HFF-Myc (cell line): ENCODE measurements around the gene DDX55.
"Not testable (repeated sequence)": the region's sequence is repeated elsewhere in the genome, so short reads cannot be mapped to it uniquely, and the experiment has no call there.

Experiments
- DNase-seq: peaks from one replicate; pipeline ENCODE4 v3.0.0-alpha.2; 2011; ENCODE audit warnings: low read depth; ENCODE audit errors: extremely low read depth
- H3K4me3 ChIP-seq: replicated peaks from 2 replicates; pipeline ENCODE4 v1.5.1; 2011; ENCODE audit warnings: low read depth, mild to moderate bottlenecking, control low read depth, low read length
- TF ChIP-seq, protein P1 (sequence below): IDR thresholded peaks from 2 replicates; pipeline ENCODE4 v1.5.1; 2012; ENCODE audit warnings: mild to moderate bottlenecking, low read depth, low read length, control low read depth; ENCODE audit errors: missing control alignments

DDX55 gene, protein sequence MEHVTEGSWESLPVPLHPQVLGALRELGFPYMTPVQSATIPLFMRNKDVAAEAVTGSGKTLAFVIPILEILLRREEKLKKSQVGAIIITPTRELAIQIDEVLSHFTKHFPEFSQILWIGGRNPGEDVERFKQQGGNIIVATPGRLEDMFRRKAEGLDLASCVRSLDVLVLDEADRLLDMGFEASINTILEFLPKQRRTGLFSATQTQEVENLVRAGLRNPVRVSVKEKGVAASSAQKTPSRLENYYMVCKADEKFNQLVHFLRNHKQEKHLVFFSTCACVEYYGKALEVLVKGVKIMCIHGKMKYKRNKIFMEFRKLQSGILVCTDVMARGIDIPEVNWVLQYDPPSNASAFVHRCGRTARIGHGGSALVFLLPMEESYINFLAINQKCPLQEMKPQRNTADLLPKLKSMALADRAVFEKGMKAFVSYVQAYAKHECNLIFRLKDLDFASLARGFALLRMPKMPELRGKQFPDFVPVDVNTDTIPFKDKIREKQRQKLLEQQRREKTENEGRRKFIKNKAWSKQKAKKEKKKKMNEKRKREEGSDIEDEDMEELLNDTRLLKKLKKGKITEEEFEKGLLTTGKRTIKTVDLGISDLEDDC

DNA sequence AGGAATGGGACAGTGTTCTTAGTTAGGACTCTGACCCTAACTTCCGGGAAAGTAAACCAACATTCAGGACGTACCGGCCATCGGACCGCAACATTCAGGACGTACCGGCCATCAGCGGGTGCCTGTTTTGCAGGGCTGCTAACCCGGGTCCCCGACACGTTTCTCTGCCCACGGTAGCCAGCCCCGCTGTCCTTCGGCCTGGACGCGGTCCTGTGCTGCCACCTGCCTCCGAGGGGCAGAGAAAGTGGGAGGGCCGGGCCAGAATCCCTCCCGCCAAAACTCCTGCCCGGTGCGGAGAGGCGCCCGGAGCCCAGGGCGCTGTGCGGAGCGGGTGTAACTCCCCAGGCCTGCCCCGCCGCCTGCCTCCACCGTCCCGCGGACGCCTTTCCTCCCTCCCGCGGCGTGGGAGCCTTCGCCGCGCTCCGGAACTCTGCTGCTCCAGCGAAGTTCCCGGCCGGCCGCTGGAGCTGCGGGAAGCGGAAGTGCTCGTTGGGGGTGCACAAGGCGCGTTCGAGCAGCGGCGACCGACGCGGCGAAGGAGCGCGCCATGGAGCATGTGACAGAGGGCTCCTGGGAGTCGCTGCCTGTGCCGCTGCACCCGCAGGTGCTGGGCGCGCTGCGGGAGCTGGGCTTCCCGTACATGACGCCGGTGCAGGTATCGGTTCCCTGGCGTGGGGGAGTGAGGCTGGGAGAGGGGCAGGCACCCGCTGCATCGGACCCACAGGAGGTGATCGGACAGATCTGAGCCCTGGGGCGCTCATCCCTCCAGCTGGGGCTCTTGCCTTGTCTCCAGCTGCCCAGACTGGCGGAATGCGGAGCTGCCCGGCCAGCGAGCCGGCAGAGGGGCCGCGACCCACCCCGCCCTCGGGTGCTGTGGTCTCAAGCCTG is at the start of gene DDX55:
Gene DDX55, plus strand, starts transcription at position 498 of the 888 bp plus-strand sequence. Its CDS starts 50 bp downstream, at position 548.
- DNase-seq, result no peak
- TF ChIP-seq, protein P1, sequence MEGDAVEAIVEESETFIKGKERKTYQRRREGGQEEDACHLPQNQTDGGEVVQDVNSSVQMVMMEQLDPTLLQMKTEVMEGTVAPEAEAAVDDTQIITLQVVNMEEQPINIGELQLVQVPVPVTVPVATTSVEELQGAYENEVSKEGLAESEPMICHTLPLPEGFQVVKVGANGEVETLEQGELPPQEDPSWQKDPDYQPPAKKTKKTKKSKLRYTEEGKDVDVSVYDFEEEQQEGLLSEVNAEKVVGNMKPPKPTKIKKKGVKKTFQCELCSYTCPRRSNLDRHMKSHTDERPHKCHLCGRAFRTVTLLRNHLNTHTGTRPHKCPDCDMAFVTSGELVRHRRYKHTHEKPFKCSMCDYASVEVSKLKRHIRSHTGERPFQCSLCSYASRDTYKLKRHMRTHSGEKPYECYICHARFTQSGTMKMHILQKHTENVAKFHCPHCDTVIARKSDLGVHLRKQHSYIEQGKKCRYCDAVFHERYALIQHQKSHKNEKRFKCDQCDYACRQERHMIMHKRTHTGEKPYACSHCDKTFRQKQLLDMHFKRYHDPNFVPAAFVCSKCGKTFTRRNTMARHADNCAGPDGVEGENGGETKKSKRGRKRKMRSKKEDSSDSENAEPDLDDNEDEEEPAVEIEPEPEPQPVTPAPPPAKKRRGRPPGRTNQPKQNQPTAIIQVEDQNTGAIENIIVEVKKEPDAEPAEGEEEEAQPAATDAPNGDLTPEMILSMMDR, result peak; percentile 32
- peak within 1 kb of the TSS; percentile 99 for H3K4me3 ChIP-seq

DNA sequence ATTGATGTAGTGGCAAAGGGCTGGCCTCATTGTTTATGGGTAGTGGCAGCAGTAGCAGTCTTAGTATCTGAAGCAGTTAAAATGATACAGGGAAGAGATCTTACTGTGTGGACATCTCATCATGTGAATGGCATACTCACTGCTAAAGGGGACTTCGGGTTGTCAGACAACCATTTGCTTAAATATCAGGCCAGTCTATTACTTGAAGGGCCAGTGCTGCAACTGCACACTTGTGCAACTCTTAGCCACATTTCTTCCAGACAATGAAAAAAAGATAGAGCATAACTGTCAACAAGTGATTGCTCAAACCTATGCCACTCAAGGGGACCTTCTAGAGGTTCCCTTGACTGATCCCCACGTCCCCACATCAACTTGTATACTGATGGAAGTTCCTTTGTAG is 47.8 kb upstream of the DDX55 start:
- not testable (repeated sequence) for H3K4me3 ChIP-seq, DNase-seq

DNA sequence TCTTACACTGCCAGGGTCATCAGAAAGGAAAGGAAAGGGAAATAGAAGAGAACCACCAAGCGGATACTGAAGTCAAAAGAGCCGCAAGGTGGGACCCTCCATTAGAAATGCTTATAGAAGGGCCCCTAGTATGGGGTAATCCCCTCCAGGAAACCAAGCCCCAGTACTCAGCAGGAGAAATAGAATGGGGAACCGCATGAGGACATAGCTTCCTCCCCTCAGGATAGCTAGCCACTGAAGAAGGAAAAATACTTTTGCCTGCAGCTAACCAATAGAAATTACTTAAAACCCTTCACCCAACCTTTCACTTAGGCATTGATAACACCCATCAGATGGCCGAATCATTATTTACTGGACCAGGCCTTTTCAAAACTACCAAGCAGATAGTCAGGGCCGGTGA is 47.1 kb upstream of the DDX55 start:
- DNase-seq, H3K4me3 ChIP-seq: not testable (repeated sequence)

DNA sequence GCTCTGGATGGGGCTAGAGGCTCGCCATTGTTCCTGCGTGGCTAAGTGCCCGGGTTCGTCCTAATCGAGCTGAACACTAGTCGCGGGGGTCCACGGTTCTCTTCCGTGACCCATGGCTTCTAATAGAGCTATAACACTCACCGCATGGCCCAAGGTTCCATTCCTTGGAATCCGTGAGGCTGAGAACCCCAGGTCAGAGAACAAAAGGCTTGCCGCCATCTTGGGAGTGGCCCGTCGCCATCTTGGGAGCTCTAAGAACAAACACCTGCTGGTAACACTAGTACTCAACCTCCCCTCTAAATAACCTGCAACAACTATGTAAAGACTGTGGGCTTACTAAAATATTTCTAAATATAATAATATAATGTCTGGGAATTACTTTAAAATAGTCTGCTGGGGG is 43.4 kb upstream of the DDX55 start:
- DNase-seq, H3K4me3 ChIP-seq: not testable (repeated sequence)

DNA sequence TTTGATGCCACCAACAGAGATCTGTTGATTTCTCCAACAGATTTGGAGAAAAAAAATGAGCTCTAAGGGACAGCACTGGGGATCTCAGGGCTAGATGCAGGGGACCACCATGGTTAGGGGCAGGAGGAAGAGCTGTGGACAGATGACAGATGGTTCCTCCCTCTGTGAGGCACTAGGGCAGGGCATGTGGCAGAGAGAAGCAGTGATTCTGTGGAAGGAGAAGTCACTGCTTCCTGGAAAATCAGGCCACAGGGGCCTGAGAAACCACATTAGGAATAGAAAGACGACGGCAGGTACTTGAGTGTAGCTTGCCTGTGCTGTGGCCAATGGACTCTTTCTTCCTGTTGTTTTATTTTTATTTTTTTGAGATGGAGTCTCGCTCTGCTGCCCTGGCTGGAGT is 42.4 kb upstream of the DDX55 start:
- TF ChIP-seq, protein P1, result no peak
- DNase-seq, result no peak
- H3K4me3 ChIP-seq, result no peak overlapping the region

DNA sequence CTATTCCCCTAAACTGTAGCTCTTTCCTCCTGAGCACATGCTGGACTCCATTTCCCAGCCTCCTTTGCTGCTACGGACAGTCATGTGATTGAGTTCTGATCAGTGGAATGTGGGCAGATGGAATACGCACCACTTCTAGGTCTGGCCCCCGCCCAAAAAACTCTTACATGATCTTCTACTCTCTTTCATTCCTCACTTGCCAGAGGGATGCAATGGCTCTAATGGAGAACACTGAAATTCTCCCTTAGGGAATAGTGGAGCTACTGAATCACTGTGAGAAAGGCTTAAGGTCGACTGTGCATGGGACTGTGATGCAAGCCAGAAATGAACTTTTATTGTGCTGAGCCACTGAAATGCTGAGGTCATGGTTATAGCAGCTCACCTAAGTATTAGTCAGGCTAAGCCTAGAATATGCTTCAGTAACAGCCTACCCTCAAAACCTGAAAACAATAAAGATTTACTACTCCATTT is 30.5 kb upstream of the DDX55 start:
- no peak overlapping the region for H3K4me3 ChIP-seq
- TF ChIP-seq, protein P1, result no peak
- no peak for DNase-seq

DNA sequence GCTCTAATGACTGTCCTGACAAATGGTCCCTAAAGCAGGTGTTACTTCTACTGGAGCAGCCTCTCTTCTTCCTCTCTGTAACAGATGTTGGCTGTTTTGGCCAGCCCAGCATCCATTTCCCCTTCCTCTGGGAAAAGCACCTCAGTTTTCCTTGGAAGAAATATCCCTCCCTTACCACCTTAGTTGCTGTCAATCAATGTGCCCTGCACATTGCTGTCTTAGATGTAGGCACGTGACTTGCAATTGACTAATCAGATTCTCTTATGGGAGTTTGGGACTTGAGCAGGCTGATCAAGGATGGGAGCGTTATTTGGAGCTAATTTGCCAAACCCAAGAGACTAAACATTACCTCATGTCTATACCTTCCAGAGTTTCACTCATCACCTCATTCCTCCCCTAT is 29.5 kb upstream of the DDX55 start:
- no peak overlapping the region for H3K4me3 ChIP-seq
- TF ChIP-seq, protein P1, result no peak
- DNase-seq, result no peak

DNA sequence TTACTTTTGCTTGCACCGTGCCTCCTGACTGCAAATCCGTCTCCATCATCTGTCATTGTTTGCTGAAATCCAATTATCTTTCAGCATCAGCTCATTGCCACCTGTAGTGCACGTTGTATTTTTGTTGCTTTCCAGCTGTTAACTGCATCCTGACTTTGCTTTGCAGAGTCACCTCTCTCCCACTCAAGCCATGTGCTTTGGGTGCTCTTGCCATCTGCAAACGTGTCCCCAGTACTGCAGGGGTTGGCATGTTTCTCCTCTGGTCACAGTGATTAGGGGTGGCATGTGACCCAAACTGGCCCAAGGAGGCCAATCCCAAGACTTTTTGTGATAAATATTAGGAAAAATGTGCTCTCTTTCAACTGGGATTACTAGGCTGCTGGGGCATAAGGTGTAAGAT is 28.0 kb upstream of the DDX55 start:
- H3K4me3 ChIP-seq, result no peak overlapping the region
- DNase-seq, result no peak
- TF ChIP-seq, protein P1, result no peak
